GM23338 (cell line): Measurements from ENCODE around the gene DCDC1. TPM values are rescaled to one million over a fixed set of nuclear protein-coding genes. Genes with fewer than 3 reads are reported as not detected.

Experiments used
- ATAC-seq: fragments of 200-7000 bp; cut with Tn5 transposase; 3 replicates; pipeline ENCODE4 v1.9.1; 2020
- DNase-seq: peaks from one replicate; pipeline ENCODE4 v3.0.0-alpha.2; 2015; ENCODE audit warnings: low spot score
- H2AFZ ChIP-seq: fragments of 200-600 bp; sonication (generic); 2 replicates; pipeline ENCODE4 v1.8.0; 2016; ENCODE audit warnings: antibody characterized with exemption, mild to moderate bottlenecking, moderate library complexity
- H3F3A ChIP-seq: fragments of 200-600 bp; sonication (generic); replicated peaks from 2 replicates; pipeline ENCODE4 v1.8.0; 2017; ENCODE audit warnings: antibody characterized with exemption, mixed run types, low read depth
- H3K27ac ChIP-seq: fragments of 200-600 bp; sonication (generic); 2 replicates; pipeline ENCODE4 v1.6.1; 2016; ENCODE audit warnings: low read depth
- H3K27me3 ChIP-seq: fragments of 200-600 bp; sonication (generic); 2 replicates; pipeline ENCODE4 v1.8.0; 2016; ENCODE audit warnings: mild to moderate bottlenecking, mixed run types, moderate library complexity; ENCODE audit not compliant: insufficient read depth
- H3K36me3 ChIP-seq: fragments of 200-600 bp; sonication (generic); 2 replicates; pipeline ENCODE4 v1.8.0; 2016; ENCODE audit warnings: mild to moderate bottlenecking; ENCODE audit not compliant: insufficient read depth
- H3K4me1 ChIP-seq: fragments of 200-600 bp; sonication (generic); 2 replicates; pipeline ENCODE4 v1.8.0; 2016; ENCODE audit warnings: mild to moderate bottlenecking, moderate library complexity; ENCODE audit not compliant: insufficient read depth
- H3K4me2 ChIP-seq: fragments of 200-600 bp; sonication (generic); 2 replicates; pipeline ENCODE4 v1.7.1; 2017; ENCODE audit warnings: mixed run types
- H3K4me3 ChIP-seq: fragments of 200-600 bp; sonication (generic); 2 replicates; pipeline ENCODE4 v1.6.1; 2016; ENCODE audit warnings: mixed run types
- H3K79me2 ChIP-seq: fragments of 200-600 bp; sonication (generic); replicated peaks from 2 replicates; pipeline ENCODE4 v1.8.0; 2017; ENCODE audit warnings: mild to moderate bottlenecking; ENCODE audit not compliant: insufficient read depth
- H3K9me2 ChIP-seq: fragments of 200-600 bp; sonication (generic); 2 replicates; pipeline ENCODE4 v1.8.0; 2017; ENCODE audit not compliant: insufficient read depth
- H4K20me1 ChIP-seq: fragments of 200-600 bp; sonication (generic); replicated peaks from 2 replicates; pipeline ENCODE4 v1.8.0; 2017; ENCODE audit warnings: mild to moderate bottlenecking; ENCODE audit not compliant: insufficient read depth
- H3K27ac Mint-ChIP-seq: 2 replicates; pipeline ENCODE4 v1.8.0; 2020; ENCODE audit warnings: inconsistent platforms, mild to moderate bottlenecking, moderate library complexity, mixed read lengths
- H3K27me3 Mint-ChIP-seq: 3 replicates; pipeline ENCODE4 v1.8.0; 2022; ENCODE audit warnings: low read depth, mild to moderate bottlenecking, moderate library complexity, mixed read lengths, inconsistent platforms; ENCODE audit not compliant: insufficient read depth, poor library complexity
- H3K36me3 Mint-ChIP-seq: 3 replicates; pipeline ENCODE4 v1.8.0; 2021; ENCODE audit warnings: low read depth, mild to moderate bottlenecking, inconsistent platforms, moderate library complexity, mixed read lengths
- H3K4me1 Mint-ChIP-seq: 3 replicates; pipeline ENCODE4 v1.8.0; 2020; ENCODE audit warnings: mild to moderate bottlenecking, inconsistent platforms, mixed read lengths
- H3K4me3 Mint-ChIP-seq: 3 replicates; pipeline ENCODE4 v1.8.0; 2021; ENCODE audit warnings: moderate library complexity, mild to moderate bottlenecking, inconsistent platforms, mixed read lengths
- H3K9me3 Mint-ChIP-seq: 3 replicates; pipeline ENCODE4 v1.8.0; 2020; ENCODE audit warnings: moderate library complexity, mild to moderate bottlenecking, inconsistent platforms, mixed read lengths
- CREB1 ChIP-seq: fragments of 250-450 bp; sonication (Bioruptor Pico); IDR thresholded peaks from 2 replicates; pipeline ENCODE4 v1.5.0; 2020; ENCODE audit warnings: low read depth, mild to moderate bottlenecking, moderate library complexity
- CTCF ChIP-seq, 2 experiments: fragments of 200-600 bp in 1 of 2; sonication (generic) in 1 of 2; conservative IDR thresholded peaks; 2 replicates each; pipeline versions ENCODE4 v1.5.1 to v1.6.1; 2016 to 2017; ENCODE audit warnings: antibody characterized with exemption in 2 of 2, low read depth in 2 of 2, mild to moderate bottlenecking in 2 of 2, moderate library complexity in 1 of 2
- ETS1 ChIP-seq: IDR thresholded peaks from 2 replicates; pipeline ENCODE4 v1.6.1; 2016; ENCODE audit warnings: antibody characterized with exemption
- EZH2 ChIP-seq: fragments of 200-600 bp; sonication (generic); IDR thresholded peaks from one replicate; pipeline ENCODE4 v1.8.0; 2017; ENCODE audit warnings: antibody characterized with exemption, mild to moderate bottlenecking, low read depth; ENCODE audit not compliant: unreplicated experiment
- EZH2phosphoT487 ChIP-seq: fragments of 200-600 bp; sonication (generic); IDR thresholded peaks from one replicate; pipeline ENCODE4 v1.8.1; 2018; ENCODE audit warnings: antibody characterized with exemption; ENCODE audit not compliant: unreplicated experiment
- JUNB ChIP-seq: IDR thresholded peaks from one replicate; pipeline ENCODE4 v1.6.1; 2016; ENCODE audit warnings: antibody characterized with exemption; ENCODE audit not compliant: unreplicated experiment
- NANOG ChIP-seq: IDR thresholded peaks from 2 replicates; pipeline ENCODE4 v1.6.1; 2016; ENCODE audit warnings: antibody characterized with exemption, borderline replicate concordance
- POLR2AphosphoS5 ChIP-seq: IDR thresholded peaks from 2 replicates; pipeline ENCODE4 v1.6.1; 2016; ENCODE audit warnings: antibody characterized with exemption, low read depth
- REST ChIP-seq: IDR thresholded peaks from one replicate; pipeline ENCODE4 v1.6.1; 2018; ENCODE audit warnings: antibody characterized with exemption; ENCODE audit not compliant: unreplicated experiment
- STAT1 ChIP-seq: IDR thresholded peaks from one replicate; pipeline ENCODE4 v1.6.1; 2016; ENCODE audit warnings: antibody characterized with exemption; ENCODE audit not compliant: unreplicated experiment
- ZNF114 ChIP-seq: fragments of 250-450 bp; sonication (Bioruptor Pico); IDR thresholded peaks from 2 replicates; pipeline ENCODE4 v1.5.0; 2020; ENCODE audit warnings: mild to moderate bottlenecking, moderate library complexity
- ZNF331 ChIP-seq: fragments of 250-450 bp; sonication (Bioruptor Pico); IDR thresholded peaks from 2 replicates; pipeline ENCODE4 v1.5.0; 2020; ENCODE audit warnings: low read depth, mild to moderate bottlenecking, moderate library complexity
- ZNF462 ChIP-seq: fragments of 250-450 bp; sonication (Bioruptor Pico); IDR thresholded peaks from 2 replicates; pipeline ENCODE4 v1.5.0; 2020; ENCODE audit warnings: mild to moderate bottlenecking, moderate library complexity
- polyA plus RNA-seq: library from polyadenylated mRNA; unstranded; fragments of >200 nt; fragmentation: Nextera tagmentation; extraction: Ambion mirVana; gene quantifications from 2 replicates; pipeline ENCODE4 v1.2.1, GENCODE V29; 2016
- total RNA-seq: library from RNA; depleted of rRNA; stranded (reverse); fragments of >200 nt; shearing (Covaris generic); gene quantifications from 2 replicates; pipeline ENCODE4 v1.2.3, GENCODE V29; 2014

Gene DCDC1
- total and polyA plus RNA-seq, 2 experiments from 2014 or later = 0.56 to 0.58 TPM

GRCh38 chr11:31005202-31005601, 364.3 kb downstream of the DCDC1 start:
- no peaks in the 10 kb centered on the region for H3K4me1 Mint-ChIP-seq
- H3K27ac Mint-ChIP-seq = no peak overlapping the region
- H3K27ac ChIP-seq = no peak overlapping the region

More at GRCh38 chr11:31005202-31005601, 364.3 kb downstream of the DCDC1 start:
- Mint-ChIP-seq H3K27me3 (no peaks in the 10 kb centered on the region), H3K36me3 (no peaks in the 10 kb centered on the region), H3K9me3 (no peaks in the 10 kb centered on the region), H3K4me3 (no peak overlapping the region)
- H3K4me2 ChIP-seq = no peak overlapping the region
- no peaks in the 10 kb centered on the region for H3K4me1 ChIP-seq
- DNase-seq (no peak), ATAC-seq (no peak)
- H3K79me2 ChIP-seq = no peaks in the 10 kb centered on the region
- no peaks in the 10 kb centered on the region for H4K20me1 ChIP-seq
- no peaks in the 10 kb centered on the region for H3K36me3 ChIP-seq
- TF ChIP-seq EZH2phosphoT487 = no peak
- no peak for TF ChIP-seq ZNF331 (CRISPR knock-in tag)
- TF ChIP-seq JUNB = no peak
- TF ChIP-seq STAT1 = no peak
- TF ChIP-seq POLR2AphosphoS5 = no peak
- TF ChIP-seq EZH2 = no peak
- TF ChIP-seq CTCF (conservative IDR thresholded peaks at IDR 0.05; ENCODE audit: low read depth in 2 of 2) = no peak
- no peak for TF ChIP-seq REST
- no peak for TF ChIP-seq CREB1 (CRISPR knock-in tag)
- no peak for TF ChIP-seq ZNF462 (CRISPR knock-in tag)
- no peak for TF ChIP-seq ETS1
- TF ChIP-seq ZNF114 (CRISPR knock-in tag) = no peak
- TF ChIP-seq NANOG = no peak
- H2AFZ ChIP-seq = no peak overlapping the region
- peaks cover 5% of the 10 kb centered on the region; the same call in 1 of the 2 replicates for H3K9me2 ChIP-seq
- H3K4me3 ChIP-seq = no peak overlapping the region
- no peaks in the 10 kb centered on the region for H3F3A ChIP-seq
- no peaks in the 10 kb centered on the region for H3K27me3 ChIP-seq
